ENCODE data around the gene AFF1.

Gene AFF1

GRCh38 chr4:87118421-87118820 lies 183.6 kb downstream of the AFF1 start:
- TF ChIP-seq CTCF (conservative IDR thresholded peaks at IDR 0.05; ENCODE audit: low read depth, low read length): no peak
- no peak for DNase-seq (ENCODE audit: low read depth)
- no peak overlapping the region for H3K4me3 ChIP-seq (ENCODE audit: low read length)

- no peak for TF ChIP-seq CTCF (conservative IDR thresholded peaks at IDR 0.05; ENCODE audit: low read depth, low read length)
- no peak overlapping the region for H3K4me3 ChIP-seq (ENCODE audit: low read length)
- no peak for DNase-seq (ENCODE audit: low read depth)
Observed at GRCh38 chr4:87118826-87119225, 184.0 kb downstream of the AFF1 start.

GRCh38 chr4:87120010-87120409 lies 185.2 kb downstream of the AFF1 start:
- no peak for TF ChIP-seq CTCF (conservative IDR thresholded peaks at IDR 0.05; ENCODE audit: low read depth, low read length)
- no peak overlapping the region for H3K4me3 ChIP-seq (ENCODE audit: low read length)
- DNase-seq (ENCODE audit: low read depth): no peak

GRCh38 chr4:87120411-87121162 lies 185.8 kb downstream of the AFF1 start:
- TF ChIP-seq CTCF (conservative IDR thresholded peaks at IDR 0.05; ENCODE audit: low read depth, low read length): no peak
- H3K4me3 ChIP-seq (ENCODE audit: low read length): no peak overlapping the region
- no peak for DNase-seq (ENCODE audit: low read depth)

GRCh38 chr4:87121341-87122065 lies 186.7 kb downstream of the AFF1 start:
- H3K4me3 ChIP-seq (ENCODE audit: low read length): no peak overlapping the region

GRCh38 chr4:87122252-87122651 lies 187.4 kb downstream of the AFF1 start:
- no peak for TF ChIP-seq CTCF (conservative IDR thresholded peaks at IDR 0.05; ENCODE audit: low read depth, low read length)

More at GRCh38 chr4:87121341-87122065, 186.7 kb downstream of the AFF1 start:
- no peak for TF ChIP-seq CTCF (conservative IDR thresholded peaks at IDR 0.05; ENCODE audit: low read depth, low read length)
- DNase-seq (ENCODE audit: low read depth): no peak

GRCh38 chr4:87126056-87126455 lies 191.2 kb downstream of the AFF1 start:
- H3K4me3 ChIP-seq (ENCODE audit: low read length): no peak overlapping the region
- DNase-seq (ENCODE audit: low read depth): no peak
- no peak for TF ChIP-seq CTCF (conservative IDR thresholded peaks at IDR 0.05; ENCODE audit: low read depth, low read length)

More at GRCh38 chr4:87122252-87122651, 187.4 kb downstream of the AFF1 start:
- H3K4me3 ChIP-seq (ENCODE audit: low read length): no peak overlapping the region
- DNase-seq (ENCODE audit: low read depth): no peak
